PC-3 (cell line): ENCODE measurements around the gene ZNF483. TPM values are rescaled to one million over a fixed set of nuclear protein-coding genes. Genes with fewer than 3 reads are reported as not detected.

Experiments used
- ATAC-seq: fragments of 200-7000 bp; cut with Tn5 transposase; 2 replicates; pipeline ENCODE4 v1.9.1; 2020; ENCODE audit warnings: mild to moderate bottlenecking, moderate library complexity
- BruUV-seq: library from RNA; stranded (reverse); fragments of 400-500 nt; replicated peaks from 2 replicates; lab custom pipeline; 2021; lab: Mats Ljungman, UMichigan
- CTCF ChIA-PET: fragments of 300-600 bp; sonication (Branson Sonifier 250); formaldehyde crosslinking; loops from one replicate; lab custom pipeline; 2022; ENCODE audit warnings: antibody characterized with exemption; lab: Charles Lee
- POLR2A ChIA-PET: fragments of 300-600 bp; sonication (Branson Sonifier 250); formaldehyde crosslinking; loops from one replicate; lab custom pipeline; 2022; ENCODE audit warnings: antibody characterized with exemption; ENCODE audit not compliant: unreplicated experiment; lab: Charles Lee
- DNase-seq: peaks from one replicate; pipeline ENCODE4 v3.0.0-alpha.2; 2015
- H2AFZ ChIP-seq: fragments of 300-600 bp; sonication (generic); 2 replicates; pipeline ENCODE4 v1.6.0; 2016; ENCODE audit warnings: antibody characterized with exemption, low read length
- H3F3A ChIP-seq: fragments of 300-600 bp; sonication (generic); one replicate; pipeline ENCODE4 v1.6.0; 2017; ENCODE audit warnings: antibody characterized with exemption, low read length, control low read depth, mild to moderate bottlenecking; ENCODE audit not compliant: unreplicated experiment
- H3K27ac ChIP-seq: fragments of 300-600 bp; sonication (generic); 2 replicates; pipeline ENCODE4 v1.5.1; 2016; ENCODE audit warnings: mild to moderate bottlenecking, low read length
- H3K27me3 ChIP-seq: fragments of 300-600 bp; sonication (generic); 2 replicates; pipeline ENCODE4 v1.6.1; 2016; ENCODE audit warnings: low read length, mixed read lengths
- H3K36me3 ChIP-seq: fragments of 300-600 bp; sonication (generic); 2 replicates; pipeline ENCODE4 v1.6.1; 2016; ENCODE audit warnings: low read depth, mixed run types, low read length, mixed read lengths
- H3K4me1 ChIP-seq: fragments of 300-600 bp; sonication (generic); 2 replicates; pipeline ENCODE4 v1.5.1; 2016; ENCODE audit warnings: low read length; ENCODE audit not compliant: insufficient read depth
- H3K4me2 ChIP-seq: fragments of 300-600 bp; sonication (generic); 2 replicates; pipeline ENCODE4 v1.6.0; 2016; ENCODE audit warnings: low read length
- H3K4me3 ChIP-seq: fragments of 300-600 bp; sonication (generic); 2 replicates; pipeline ENCODE4 v1.5.1; 2016; ENCODE audit warnings: mild to moderate bottlenecking, low read length, mixed read lengths
- H3K79me2 ChIP-seq: fragments of 300-600 bp; sonication (generic); 2 replicates; pipeline ENCODE4 v1.6.1; 2017; ENCODE audit warnings: low read length, mixed read lengths
- H3K9ac ChIP-seq: fragments of 300-600 bp; sonication (generic); 2 replicates; pipeline ENCODE4 v1.6.0; 2016; ENCODE audit warnings: mild to moderate bottlenecking, low read length
- H3K9me2 ChIP-seq: fragments of 300-600 bp; sonication (generic); replicated peaks from 2 replicates; pipeline ENCODE4 v1.6.1; 2016; ENCODE audit warnings: mixed run types, low read length, mixed read lengths
- H3K9me3 ChIP-seq: fragments of 300-600 bp; sonication (generic); 2 replicates; pipeline ENCODE4 v1.6.1; 2016; ENCODE audit warnings: low read length, mixed read lengths
- H4K20me1 ChIP-seq: fragments of 300-600 bp; sonication (generic); 2 replicates; pipeline ENCODE4 v1.6.1; 2016; ENCODE audit warnings: low read length, mixed read lengths
- EZH2 ChIP-seq: fragments of 300-600 bp; sonication (generic); IDR thresholded peaks from one replicate; pipeline ENCODE4 v1.6.1; 2017; ENCODE audit warnings: antibody characterized with exemption, mild to moderate bottlenecking, low read length; ENCODE audit not compliant: unreplicated experiment
- EZH2phosphoT487 ChIP-seq: fragments of 300-600 bp; sonication (generic); IDR thresholded peaks from 2 replicates; pipeline ENCODE4 v1.6.1; 2018; ENCODE audit warnings: mild to moderate bottlenecking, antibody characterized with exemption, low read length, borderline replicate concordance
- intact Hi-C: fragments of 100-400 bp; cut with micrococcal nuclease; formaldehyde crosslinking; loops from 2 replicates; pipeline ENCODE4 v1.9.0; 2023
- total RNA-seq: library from RNA; depleted of rRNA; stranded (reverse); fragments of >200 nt; gene quantifications from 2 replicates; pipeline ENCODE4 v1.2.3, GENCODE V29; 2014
- TF ChIP-seq, protein P1 (sequence below): fragments of 300-600 bp; sonication (generic); conservative IDR thresholded peaks from 2 replicates; pipeline ENCODE4 v1.5.1; 2017; ENCODE audit warnings: antibody characterized with exemption, low read depth, mild to moderate bottlenecking, low read length

The ZNF483 gene
- total RNA-seq, 1 experiment from 2014 or later: 3.9 TPM

DNA sequence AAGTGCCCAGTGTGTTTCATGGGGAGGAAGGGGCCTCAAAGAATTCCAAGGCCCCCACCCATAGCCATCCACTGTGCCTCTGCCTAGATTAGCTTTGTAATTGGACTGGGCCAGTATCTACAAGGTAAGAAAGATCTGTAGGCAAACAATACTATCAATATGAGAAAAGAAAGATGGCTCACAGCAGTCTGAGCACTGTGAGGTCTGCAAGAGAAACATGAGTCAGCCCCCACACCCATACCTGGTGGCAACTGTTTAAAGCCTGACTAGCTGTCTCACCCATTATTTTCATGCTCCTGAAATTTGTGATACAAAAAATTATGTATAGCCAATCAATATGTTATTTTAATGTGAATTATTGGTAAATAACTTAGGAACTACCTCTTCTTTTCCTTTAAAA lies 10.0 kb upstream of the ZNF483 start:
- H3K4me1 ChIP-seq: no peaks in the 10 kb centered on the region
- H3K4me2 ChIP-seq: no peak overlapping the region
- H3K9me2 ChIP-seq: no peaks in the 10 kb centered on the region
- no peak for ATAC-seq
- H3K9me3 ChIP-seq: no peaks in the 10 kb centered on the region
- no peak overlapping the region for H3K27ac ChIP-seq
- no peak overlapping the region for H3K9ac ChIP-seq
- intact Hi-C loops: no loop called here
- TF ChIP-seq, protein P1, sequence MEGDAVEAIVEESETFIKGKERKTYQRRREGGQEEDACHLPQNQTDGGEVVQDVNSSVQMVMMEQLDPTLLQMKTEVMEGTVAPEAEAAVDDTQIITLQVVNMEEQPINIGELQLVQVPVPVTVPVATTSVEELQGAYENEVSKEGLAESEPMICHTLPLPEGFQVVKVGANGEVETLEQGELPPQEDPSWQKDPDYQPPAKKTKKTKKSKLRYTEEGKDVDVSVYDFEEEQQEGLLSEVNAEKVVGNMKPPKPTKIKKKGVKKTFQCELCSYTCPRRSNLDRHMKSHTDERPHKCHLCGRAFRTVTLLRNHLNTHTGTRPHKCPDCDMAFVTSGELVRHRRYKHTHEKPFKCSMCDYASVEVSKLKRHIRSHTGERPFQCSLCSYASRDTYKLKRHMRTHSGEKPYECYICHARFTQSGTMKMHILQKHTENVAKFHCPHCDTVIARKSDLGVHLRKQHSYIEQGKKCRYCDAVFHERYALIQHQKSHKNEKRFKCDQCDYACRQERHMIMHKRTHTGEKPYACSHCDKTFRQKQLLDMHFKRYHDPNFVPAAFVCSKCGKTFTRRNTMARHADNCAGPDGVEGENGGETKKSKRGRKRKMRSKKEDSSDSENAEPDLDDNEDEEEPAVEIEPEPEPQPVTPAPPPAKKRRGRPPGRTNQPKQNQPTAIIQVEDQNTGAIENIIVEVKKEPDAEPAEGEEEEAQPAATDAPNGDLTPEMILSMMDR: no peak
- no peak for TF ChIP-seq EZH2
- TF ChIP-seq EZH2phosphoT487: no peak
- CTCF ChIA-PET: no interaction called here
- no peaks in the 10 kb centered on the region for H4K20me1 ChIP-seq
- BruUV-seq: no TSS peak
- no peaks in the 10 kb centered on the region for H3K27me3 ChIP-seq
- peak; percentile 9 for DNase-seq
- H3K36me3 ChIP-seq: no peaks in the 10 kb centered on the region
- H3K79me2 ChIP-seq: no peaks in the 10 kb centered on the region
- no peak overlapping the region for H3K4me3 ChIP-seq
- H3F3A ChIP-seq: no peaks in the 10 kb centered on the region
- H2AFZ ChIP-seq: no peak overlapping the region
- POLR2A ChIA-PET: no interaction called here

DNA sequence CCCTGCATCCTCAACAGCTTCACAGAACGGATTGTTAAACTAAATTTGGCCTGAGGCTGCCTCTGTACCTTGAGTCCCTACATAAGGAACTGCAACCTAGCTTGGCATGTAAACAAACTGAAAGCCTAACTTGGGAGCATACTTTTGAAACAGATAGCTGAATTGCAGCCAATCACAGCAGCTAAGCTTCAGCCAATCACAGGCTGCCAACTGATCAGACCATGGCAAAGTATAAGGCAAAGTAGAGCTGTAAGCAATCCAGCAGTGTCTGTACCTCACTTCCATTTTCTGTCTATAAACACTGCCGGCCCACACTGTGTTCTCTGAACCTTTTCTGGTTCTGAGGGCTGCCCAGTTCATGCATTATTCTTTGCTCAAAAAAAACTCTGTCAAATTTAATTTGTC lies 8.9 kb upstream of the ZNF483 start:
- H2AFZ ChIP-seq: 0 out of 2 replicates have a peak overlapping the region, but pooled peaks have one; percentile 30
- BruUV-seq: no TSS peak
- no peaks in the 10 kb centered on the region for H3K9me2 ChIP-seq
- no peaks in the 10 kb centered on the region for H3K4me1 ChIP-seq
- ChIA-PET CTCF (no interaction called here), POLR2A (no interaction called here)
- peak; percentile 21 for DNase-seq
- H3K36me3 ChIP-seq: no peaks in the 10 kb centered on the region
- H3F3A ChIP-seq: no peaks in the 10 kb centered on the region
- no peak for TF ChIP-seq EZH2
- TF ChIP-seq EZH2phosphoT487: no peak
- TF ChIP-seq, protein P1: no peak
- H3K9ac ChIP-seq: no peak overlapping the region
- ATAC-seq: no peak; the same call in 1 of the 2 replicates
- no peaks in the 10 kb centered on the region for H3K79me2 ChIP-seq
- no peaks in the 10 kb centered on the region for H4K20me1 ChIP-seq
- H3K27me3 ChIP-seq: no peaks in the 10 kb centered on the region
- no peak overlapping the region for H3K4me2 ChIP-seq
- no peak overlapping the region for H3K27ac ChIP-seq
- no peak overlapping the region for H3K4me3 ChIP-seq
- intact Hi-C loops: no loop called here
- no peaks in the 10 kb centered on the region for H3K9me3 ChIP-seq

DNA sequence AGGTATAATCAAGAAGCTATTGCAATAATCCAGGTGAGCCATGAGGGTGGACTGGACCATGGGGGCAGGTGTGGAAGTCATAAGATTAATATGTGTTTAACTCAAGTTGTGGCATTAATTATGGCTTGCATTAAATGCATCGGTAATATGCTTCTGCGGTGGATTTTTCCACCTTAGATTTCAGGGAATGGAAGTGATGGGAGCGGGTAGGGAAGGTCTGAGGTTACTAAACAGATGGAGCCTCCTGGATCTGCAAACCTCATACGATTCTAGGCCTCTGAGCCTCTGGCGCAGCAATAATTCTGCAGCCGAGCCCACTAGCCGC lies 286 bp upstream of the ZNF483 start:
- Histone ChIP-seq H3K79me2 (peaks cover 13% of the 10 kb centered on the region), H3K36me3 (peaks cover 16% of the 10 kb centered on the region), H4K20me1 (no peaks in the 10 kb centered on the region), H3K4me1 (peaks cover 7% of the 10 kb centered on the region; the same call in 1 of the 2 replicates), H3K4me3 (peak overlapping the region; percentile 74), H3K27me3 (no peaks in the 10 kb centered on the region), H3K9me3 (no peaks in the 10 kb centered on the region), H3K4me2 (peak overlapping the region; percentile 95), H3K9me2 (no peaks in the 10 kb centered on the region), H2AFZ (peak overlapping the region; percentile 91), H3K27ac (no peak overlapping the region), H3F3A (no peaks in the 10 kb centered on the region), H3K9ac (peak overlapping the region; percentile 66)
- no peak for ATAC-seq
- no peak for TF ChIP-seq EZH2phosphoT487
- TF ChIP-seq, protein P1: no peak
- no peak for TF ChIP-seq EZH2
- no peak for DNase-seq
- CTCF ChIA-PET: no interaction called here
- POLR2A ChIA-PET: no interaction called here
- intact Hi-C loops: loop anchor here (2.0 kb wide), 1 partner anchor 40 kb away; the partner anchor contains the start of gene ECPAS
- BruUV-seq: no TSS peak
